GM19351 (cell line): ENCODE measurements around the gene HS6ST3.
A peak's percentile ranks its signal among the peaks of the same experiment; 100 is the strongest.
"Not testable (repeated sequence)": the region's sequence is repeated elsewhere in the genome, so short reads cannot be mapped to it uniquely, and the experiment has no call there.

ENCODE experiments used
- ATAC-seq: cut with Tn5 transposase; IDR thresholded peaks from one replicate; pipeline ENCODE4 v1.9.1; 2021; ENCODE audit warnings: mild to moderate bottlenecking, moderate library complexity; ENCODE audit not compliant: unreplicated experiment

HS6ST3 gene

GRCh38 chr13:96422002-96422401 is 332.1 kb downstream of the HS6ST3 start:
- ATAC-seq = no peak

- ATAC-seq = no peak
These were observed 336.3 kb downstream of the HS6ST3 start for GRCh38 chr13:96426167-96426566.

- no peak for ATAC-seq
These were observed 339.0 kb downstream of the HS6ST3 start for GRCh38 chr13:96428911-96429310.

- ATAC-seq = no peak
These were observed 341.2 kb downstream of the HS6ST3 start for GRCh38 chr13:96431044-96431581.

GRCh38 chr13:96444676-96445075 is 354.8 kb downstream of the HS6ST3 start:
- ATAC-seq = no peak

GRCh38 chr13:96449920-96450319 is 360.0 kb downstream of the HS6ST3 start:
- ATAC-seq = no peak

- no peak for ATAC-seq
These were observed 360.6 kb downstream of the HS6ST3 start for GRCh38 chr13:96450326-96451020.

GRCh38 chr13:96454466-96454865 is 364.6 kb downstream of the HS6ST3 start:
- ATAC-seq = no peak

- ATAC-seq = no peak
These were observed 370.7 kb downstream of the HS6ST3 start for GRCh38 chr13:96460609-96461008.

- ATAC-seq = no peak
These were observed 383.7 kb downstream of the HS6ST3 start for GRCh38 chr13:96473526-96474180.

- no peak for ATAC-seq
These were observed 384.3 kb downstream of the HS6ST3 start for GRCh38 chr13:96474181-96474557.

GRCh38 chr13:96475103-96475502 is 385.2 kb downstream of the HS6ST3 start:
- ATAC-seq = no peak

- ATAC-seq = no peak
These were observed 391.6 kb downstream of the HS6ST3 start for GRCh38 chr13:96481482-96481881.

- ATAC-seq = no peak
These were observed 400.6 kb downstream of the HS6ST3 start for GRCh38 chr13:96490496-96490989.

GRCh38 chr13:96491103-96491502 is 401.2 kb downstream of the HS6ST3 start:
- no peak for ATAC-seq

- ATAC-seq = no peak
These were observed 402.9 kb downstream of the HS6ST3 start for GRCh38 chr13:96492766-96493165.

GRCh38 chr13:96499656-96500055 is 409.7 kb downstream of the HS6ST3 start:
- ATAC-seq = no peak

GRCh38 chr13:96500953-96501352 is 411.0 kb downstream of the HS6ST3 start:
- ATAC-seq = peak; percentile 74

- ATAC-seq = no peak
These were observed 413.6 kb downstream of the HS6ST3 start for GRCh38 chr13:96503481-96503880.

- no peak for ATAC-seq
These were observed 421.7 kb downstream of the HS6ST3 start for GRCh38 chr13:96511587-96511986.

- ATAC-seq = no peak
These were observed 429.5 kb downstream of the HS6ST3 start for GRCh38 chr13:96519380-96519779.

GRCh38 chr13:96524398-96525020 is 434.6 kb downstream of the HS6ST3 start:
- ATAC-seq = not testable (repeated sequence)
